ENCODE data around the gene EPB41L2. TPM values are rescaled to one million over a fixed set of nuclear protein-coding genes. Genes with fewer than 3 reads are reported as not detected.
A peak's percentile ranks its signal among the peaks of the same experiment; 100 is the strongest.

EPB41L2 gene
- total RNA-seq, 4 donors from 2014 or later, result 58.8 to 105 (median 81.3) TPM

DNA sequence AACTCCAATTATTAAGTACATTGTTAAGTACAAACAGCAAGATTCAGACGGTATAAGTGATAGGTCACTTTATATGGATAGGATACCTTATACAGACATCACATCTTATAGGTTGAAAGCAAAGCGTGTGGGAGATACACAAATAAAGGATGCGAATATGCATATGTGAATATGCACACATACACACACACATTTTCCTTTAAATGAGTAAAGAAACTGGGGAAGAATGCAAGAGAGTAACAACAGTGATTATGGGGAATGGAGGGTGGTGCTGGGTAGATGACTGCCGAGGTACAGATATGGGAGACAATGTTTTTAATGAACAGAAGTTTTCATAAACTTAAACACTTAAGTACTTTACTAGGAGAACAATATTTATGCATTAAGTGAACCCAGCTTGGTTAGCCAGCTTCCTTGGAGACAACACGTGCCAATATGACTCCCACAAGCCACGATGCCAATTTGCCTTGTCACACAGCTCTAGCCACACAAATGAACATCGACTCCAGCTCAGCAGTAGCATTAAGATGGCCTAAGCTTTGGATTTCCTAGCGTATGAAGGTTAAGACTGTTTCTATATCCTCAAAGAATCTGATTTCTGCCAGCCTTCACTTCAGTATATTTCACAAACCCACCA lies 96.6 kb downstream of the EPB41L2 start:
- H3K36me3 ChIP-seq, result no peaks in the 10 kb centered on the region
- DNase-seq, result no peak
- WGBS, 2 donors, result 91 to 93% methylated on average over 8 of the region's 8 CpGs
- H3K27me3 ChIP-seq, result no peaks in the 10 kb centered on the region
- H3K4me1 ChIP-seq, result peaks cover 28 to 34% of the 10 kb centered on the region in 2 donors
- no peak overlapping the region for H3K4me3 ChIP-seq (replicated peaks in 1 of 3)
- intact Hi-C loops (cut with DNase I), result no loop called here
- H3K27ac ChIP-seq, result no peak overlapping the region
- H3K9me3 ChIP-seq, result no peaks in the 10 kb centered on the region
- TF ChIP-seq, protein P1, sequence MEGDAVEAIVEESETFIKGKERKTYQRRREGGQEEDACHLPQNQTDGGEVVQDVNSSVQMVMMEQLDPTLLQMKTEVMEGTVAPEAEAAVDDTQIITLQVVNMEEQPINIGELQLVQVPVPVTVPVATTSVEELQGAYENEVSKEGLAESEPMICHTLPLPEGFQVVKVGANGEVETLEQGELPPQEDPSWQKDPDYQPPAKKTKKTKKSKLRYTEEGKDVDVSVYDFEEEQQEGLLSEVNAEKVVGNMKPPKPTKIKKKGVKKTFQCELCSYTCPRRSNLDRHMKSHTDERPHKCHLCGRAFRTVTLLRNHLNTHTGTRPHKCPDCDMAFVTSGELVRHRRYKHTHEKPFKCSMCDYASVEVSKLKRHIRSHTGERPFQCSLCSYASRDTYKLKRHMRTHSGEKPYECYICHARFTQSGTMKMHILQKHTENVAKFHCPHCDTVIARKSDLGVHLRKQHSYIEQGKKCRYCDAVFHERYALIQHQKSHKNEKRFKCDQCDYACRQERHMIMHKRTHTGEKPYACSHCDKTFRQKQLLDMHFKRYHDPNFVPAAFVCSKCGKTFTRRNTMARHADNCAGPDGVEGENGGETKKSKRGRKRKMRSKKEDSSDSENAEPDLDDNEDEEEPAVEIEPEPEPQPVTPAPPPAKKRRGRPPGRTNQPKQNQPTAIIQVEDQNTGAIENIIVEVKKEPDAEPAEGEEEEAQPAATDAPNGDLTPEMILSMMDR (IDR thresholded peaks at IDR 0.05), result no peak
- no peak for TF ChIP-seq POLR2A (IDR thresholded peaks at IDR 0.05)

DNA sequence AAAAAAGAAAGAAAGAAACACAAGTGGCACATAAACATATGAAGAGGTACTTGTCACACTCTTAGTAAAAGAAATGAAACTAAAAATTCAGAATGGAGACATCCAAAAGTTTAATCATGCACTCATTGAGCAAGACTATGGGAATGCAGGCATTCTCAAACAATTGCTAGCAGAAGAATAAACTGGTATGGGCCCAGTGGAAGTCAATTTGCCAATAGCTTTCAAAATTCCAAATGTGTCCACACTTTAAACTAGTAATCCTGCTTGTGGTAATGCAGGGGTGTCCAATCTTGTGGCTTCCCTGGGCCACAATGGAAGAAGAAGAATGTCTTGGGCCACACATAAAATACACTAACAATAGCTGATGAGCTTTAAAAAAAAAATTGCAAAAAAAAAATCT lies 97.4 kb downstream of the EPB41L2 start:
- Histone ChIP-seq H3K4me1 (peaks cover 28 to 34% of the 10 kb centered on the region in 2 donors), H3K36me3 (no peaks in the 10 kb centered on the region), H3K27ac (no peak overlapping the region), H3K9me3 (no peaks in the 10 kb centered on the region), H3K4me3 (replicated peaks in 1 of 3) (no peak overlapping the region), H3K27me3 (no peaks in the 10 kb centered on the region)
- TF ChIP-seq, protein P1 (IDR thresholded peaks at IDR 0.05), result no peak
- no peak for TF ChIP-seq POLR2A (IDR thresholded peaks at IDR 0.05)
- no peak for DNase-seq
- intact Hi-C loops (cut with DNase I), result no loop called here

DNA sequence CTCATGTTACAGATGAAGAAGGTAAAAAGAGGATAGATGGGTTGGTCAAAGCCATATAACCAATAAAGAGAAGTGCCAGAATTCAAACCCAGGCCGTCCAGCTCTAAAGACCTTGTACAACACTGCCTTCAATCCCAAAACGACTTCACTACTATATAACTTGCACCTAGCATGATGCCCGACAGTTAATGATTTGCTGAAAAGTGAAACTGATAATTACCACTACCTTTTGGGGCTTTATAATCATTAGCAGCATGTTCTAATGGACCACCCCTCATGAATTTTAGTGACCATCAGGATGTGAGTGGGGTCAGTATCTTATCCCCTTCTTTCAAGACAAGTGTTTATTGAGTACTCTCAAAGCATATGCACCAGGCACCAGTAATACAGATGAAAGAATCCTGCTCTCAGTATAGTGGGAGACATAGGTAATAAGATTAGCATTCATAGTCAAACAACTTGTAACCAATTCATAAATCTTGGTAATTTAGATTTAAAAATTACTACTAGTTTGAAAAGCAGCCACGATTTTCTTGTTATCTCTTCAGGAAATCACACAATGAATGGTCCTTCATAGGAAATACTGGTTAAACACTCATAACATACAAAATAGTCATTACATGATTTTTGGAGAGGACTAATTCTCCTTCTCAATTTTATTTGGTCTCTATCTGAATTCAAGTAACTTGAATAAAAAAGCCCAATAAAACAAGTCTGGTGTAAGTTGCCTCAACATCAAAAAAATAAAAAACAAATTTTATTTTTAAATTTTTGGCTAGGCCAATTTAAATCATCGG lies 98.0 kb downstream of the EPB41L2 start:
- Histone ChIP-seq H3K27ac (no peak overlapping the region), H3K9me3 (no peaks in the 10 kb centered on the region), H3K4me1 (peaks cover 28 to 34% of the 10 kb centered on the region in 2 donors), H3K36me3 (no peaks in the 10 kb centered on the region), H3K4me3 (replicated peaks in 1 of 3) (no peak overlapping the region), H3K27me3 (no peaks in the 10 kb centered on the region)
- DNase-seq, result no peak
- intact Hi-C loops (cut with DNase I), result no loop called here
- 77 to 80% methylated on average over 5 of the region's 5 CpGs for WGBS, 2 donors
- TF ChIP-seq, protein P1 (IDR thresholded peaks at IDR 0.05), result no peak
- TF ChIP-seq POLR2A (IDR thresholded peaks at IDR 0.05), result no peak

DNA sequence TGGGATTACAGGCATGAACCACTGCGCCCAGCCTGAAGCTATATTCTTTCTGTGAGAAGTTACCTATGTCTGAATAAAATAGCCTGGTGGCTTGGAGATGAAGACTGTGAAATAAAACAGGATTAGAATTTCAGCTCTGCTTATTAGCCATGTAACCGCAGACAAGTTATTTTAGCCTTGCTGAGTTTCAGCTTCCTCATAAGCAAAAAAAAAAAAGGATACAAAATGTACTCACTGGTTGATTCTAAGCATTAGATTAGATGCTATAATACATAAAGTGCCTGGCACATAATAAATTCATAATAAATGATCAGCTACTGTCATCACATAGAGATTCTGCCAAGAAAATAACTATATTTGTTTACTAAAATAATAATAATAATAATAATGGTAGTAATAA lies 98.8 kb downstream of the EPB41L2 start:
- H3K27me3 ChIP-seq, result no peaks in the 10 kb centered on the region
- intact Hi-C loops (cut with DNase I), result no loop called here

DNA sequence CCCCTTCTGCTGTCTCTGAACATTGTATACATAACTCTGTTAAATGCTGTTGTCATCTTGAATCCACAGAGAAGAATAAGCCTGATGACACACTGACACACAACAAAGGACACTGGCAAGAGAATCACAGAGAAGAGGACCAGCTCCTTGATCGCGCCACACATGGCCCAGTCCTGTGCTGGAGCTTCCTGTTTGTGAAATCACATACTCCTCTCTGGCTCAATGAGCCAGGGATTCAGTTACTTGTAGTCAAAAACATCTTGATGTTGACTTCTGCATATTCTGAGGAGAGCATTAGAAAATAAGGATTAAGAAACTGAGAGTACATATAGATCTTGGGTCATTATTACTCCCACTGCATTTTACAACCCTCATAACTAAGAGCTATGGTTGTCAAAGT lies 100.1 kb downstream of the EPB41L2 start:
- DNase-seq, result peak in 1 of 2 donors; percentile 12
- intact Hi-C loops (cut with DNase I), result no loop called here
- Histone ChIP-seq H3K4me3 (replicated peaks in 1 of 3) (no peak overlapping the region), H3K9me3 (no peaks in the 10 kb centered on the region), H3K27me3 (no peaks in the 10 kb centered on the region), H3K27ac (no peak overlapping the region), H3K36me3 (no peaks in the 10 kb centered on the region), H3K4me1 (peaks cover 16 to 20% of the 10 kb centered on the region in 2 donors)
- WGBS, 2 donors, result 49 to 57% methylated on average over 2 of the region's 2 CpGs
- no peak for TF ChIP-seq POLR2A (IDR thresholded peaks at IDR 0.05)
- TF ChIP-seq, protein P1 (IDR thresholded peaks at IDR 0.05), result no peak

More for the DNA sequence above, 98.8 kb downstream of the EPB41L2 start:
- Histone ChIP-seq H3K4me1 (peaks cover 28 to 33% of the 10 kb centered on the region in 2 donors), H3K4me3 (replicated peaks in 1 of 3) (no peak overlapping the region), H3K27ac (no peak overlapping the region), H3K36me3 (no peaks in the 10 kb centered on the region), H3K9me3 (no peaks in the 10 kb centered on the region)
- no peak for TF ChIP-seq POLR2A (IDR thresholded peaks at IDR 0.05)
- 95 to 99% methylated on average over 2 of the region's 2 CpGs for WGBS, 2 donors
- DNase-seq, result no peak
